WTC11 (cell line): ENCODE results near the gene KRTAP10-7. TPM values are rescaled to one million over a fixed set of nuclear protein-coding genes. Genes with fewer than 3 reads are reported as not detected.

Experiments used
- ATAC-seq: fragments of 200-7000 bp; cut with Tn5 transposase; 2 replicates; pipeline ENCODE4 v1.10.0; 2021; ENCODE audit warnings: mild to moderate bottlenecking, moderate library complexity
- CTCF ChIA-PET: fragments of 300-600 bp; sonication (Branson Sonifier 250); formaldehyde crosslinking; loops from one replicate; lab custom pipeline; 2021; ENCODE audit warnings: antibody characterized with exemption; lab: Charles Lee
- POLR2A ChIA-PET: fragments of 350-600 bp; sonication (Branson Sonifier 250); formaldehyde crosslinking; loops from one replicate; lab custom pipeline; 2021; ENCODE audit warnings: antibody characterized with exemption; lab: Charles Lee
- DNase-seq: peaks from one replicate; pipeline ENCODE4 v3.0.0; 2021; ENCODE audit warnings: low spot score
- H3K27ac Mint-ChIP-seq: 2 replicates; pipeline ENCODE4 v1.8.0; 2021; ENCODE audit warnings: mixed read lengths
- H3K27me3 Mint-ChIP-seq: 2 replicates; pipeline ENCODE4 v1.8.0; 2021; ENCODE audit warnings: low read depth, mild to moderate bottlenecking, moderate library complexity, mixed read lengths
- H3K36me3 Mint-ChIP-seq: 2 replicates; pipeline ENCODE4 v1.8.0; 2021; ENCODE audit warnings: mixed read lengths
- H3K4me1 Mint-ChIP-seq: 2 replicates; pipeline ENCODE4 v1.8.0; 2022; ENCODE audit warnings: mixed read lengths
- H3K4me3 Mint-ChIP-seq: 2 replicates; pipeline ENCODE4 v1.8.0; 2021; ENCODE audit warnings: mild to moderate bottlenecking, moderate library complexity, mixed read lengths
- H3K9me3 Mint-ChIP-seq: 2 replicates; pipeline ENCODE4 v1.8.0; 2021; ENCODE audit warnings: mixed read lengths
- CREB1 ChIP-seq: sonication (generic); formaldehyde crosslinking; IDR thresholded peaks from 2 replicates; pipeline ENCODE4 v1.8.0; 2023; ENCODE audit warnings: mild to moderate bottlenecking, missing genetic modification reagents
- ELF4 ChIP-seq: sonication (generic); formaldehyde crosslinking; IDR thresholded peaks from 2 replicates; pipeline ENCODE4 v1.8.1; 2022; ENCODE audit warnings: low read depth, mild to moderate bottlenecking, moderate library complexity, missing genetic modification reagents
- ESRRA ChIP-seq: sonication (generic); formaldehyde crosslinking; IDR thresholded peaks from 2 replicates; pipeline ENCODE4 v1.8.1; 2022; ENCODE audit warnings: mild to moderate bottlenecking, missing genetic modification reagents, borderline replicate concordance
- RELA ChIP-seq: sonication (generic); formaldehyde crosslinking; IDR thresholded peaks from 2 replicates; pipeline ENCODE4 v1.8.1; 2022; ENCODE audit warnings: missing genetic modification reagents, mild to moderate bottlenecking, borderline replicate concordance
- SMAD3 ChIP-seq: sonication (generic); formaldehyde crosslinking; IDR thresholded peaks from 2 replicates; pipeline ENCODE4 v1.8.0; 2022; ENCODE audit warnings: missing genetic modification reagents, mild to moderate bottlenecking, borderline replicate concordance
- SOX15 ChIP-seq: fragments of 250-450 bp; sonication (Bioruptor Pico); IDR thresholded peaks from 2 replicates; pipeline ENCODE4 v1.9.0; 2021; ENCODE audit warnings: mild to moderate bottlenecking
- SP1 ChIP-seq: sonication (generic); formaldehyde crosslinking; conservative IDR thresholded peaks from 2 replicates; pipeline ENCODE4 v1.8.1; 2022; ENCODE audit warnings: missing genetic modification reagents
- TCF7 ChIP-seq: sonication (generic); formaldehyde crosslinking; IDR thresholded peaks from 2 replicates; pipeline ENCODE4 v1.8.0; 2022; ENCODE audit warnings: mild to moderate bottlenecking, low read depth, missing genetic modification reagents, moderate library complexity
- ZNF416 ChIP-seq: fragments of 250-450 bp; sonication (Bioruptor Pico); IDR thresholded peaks from 2 replicates; pipeline ENCODE4 v1.9.0; 2021; ENCODE audit warnings: mild to moderate bottlenecking, inconsistent platforms
- total RNA-seq: library from RNA; stranded (reverse); gene quantifications from 3 replicates; pipeline ENCODE4 v1.2.3, GENCODE V29; 2021
- TF ChIP-seq, protein P1 (sequence below): sonication (generic); formaldehyde crosslinking; IDR thresholded peaks from 2 replicates; pipeline ENCODE4 v1.8.0; 2023; ENCODE audit warnings: missing genetic modification reagents, mild to moderate bottlenecking, borderline replicate concordance
- TF ChIP-seq, protein P2 (sequence below): sonication (generic); formaldehyde crosslinking; IDR thresholded peaks from 2 replicates; pipeline ENCODE4 v1.8.0; 2022; ENCODE audit warnings: missing genetic modification reagents
- TF ChIP-seq, protein P3 (sequence below): sonication (generic); formaldehyde crosslinking; IDR thresholded peaks from 2 replicates; pipeline ENCODE4 v1.8.1; 2023; ENCODE audit warnings: mild to moderate bottlenecking, moderate library complexity, missing genetic modification reagents
- TF ChIP-seq, protein P4 (sequence below): sonication (generic); formaldehyde crosslinking; IDR thresholded peaks from 2 replicates; pipeline ENCODE4 v1.8.1; 2022; ENCODE audit warnings: low read depth, mild to moderate bottlenecking, moderate library complexity, missing genetic modification reagents, borderline replicate concordance
- TF ChIP-seq, protein P5 (sequence below): fragments of 200-600 bp; IDR thresholded peaks from 2 replicates; pipeline ENCODE4 v1.8.0; 2022; ENCODE audit warnings: antibody characterized with exemption
- TF ChIP-seq, protein P6 (sequence below): sonication (generic); formaldehyde crosslinking; IDR thresholded peaks from 2 replicates; pipeline ENCODE4 v1.8.0; 2022; ENCODE audit warnings: mild to moderate bottlenecking, missing genetic modification reagents
- TF ChIP-seq, protein P7 (sequence below): fragments of 250-450 bp; sonication (Bioruptor Pico); IDR thresholded peaks from 2 replicates; pipeline ENCODE4 v1.9.0; 2021; ENCODE audit warnings: moderate library complexity, mild to moderate bottlenecking, inconsistent platforms, borderline replicate concordance
- TF ChIP-seq, protein P8 (sequence below): sonication (generic); formaldehyde crosslinking; IDR thresholded peaks from 2 replicates; pipeline ENCODE4 v1.8.0; 2023; ENCODE audit warnings: missing genetic modification reagents
- TF ChIP-seq, protein P9 (sequence below): sonication (generic); formaldehyde crosslinking; IDR thresholded peaks from 2 replicates; pipeline ENCODE4 v1.8.0; 2022; ENCODE audit warnings: mild to moderate bottlenecking, missing genetic modification reagents

Gene KRTAP10-7
- total RNA-seq, 1 experiment from 2014 or later, result not detected

DNA sequence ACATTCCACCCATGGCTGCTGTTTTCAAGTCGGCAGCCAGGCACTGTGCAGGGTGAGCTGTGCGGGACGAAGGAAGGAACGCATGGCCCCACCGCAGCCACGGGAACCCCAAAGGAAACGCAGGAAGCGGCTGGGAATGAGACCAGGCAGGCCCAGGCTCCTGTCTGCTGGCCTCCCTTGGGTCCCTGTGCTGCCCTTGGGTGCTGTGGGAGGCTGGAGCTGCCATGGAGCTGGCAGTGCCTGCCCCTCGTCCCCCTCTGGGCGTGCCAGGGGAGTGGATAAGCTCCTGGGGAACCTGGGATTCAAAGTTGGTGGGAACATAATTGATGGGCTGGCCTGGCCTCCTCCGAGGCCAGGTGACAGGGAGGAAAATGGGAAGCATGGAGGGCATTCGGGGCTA lies 32.1 kb upstream of the KRTAP10-7 start (continued):
- TF ChIP-seq, protein P1, sequence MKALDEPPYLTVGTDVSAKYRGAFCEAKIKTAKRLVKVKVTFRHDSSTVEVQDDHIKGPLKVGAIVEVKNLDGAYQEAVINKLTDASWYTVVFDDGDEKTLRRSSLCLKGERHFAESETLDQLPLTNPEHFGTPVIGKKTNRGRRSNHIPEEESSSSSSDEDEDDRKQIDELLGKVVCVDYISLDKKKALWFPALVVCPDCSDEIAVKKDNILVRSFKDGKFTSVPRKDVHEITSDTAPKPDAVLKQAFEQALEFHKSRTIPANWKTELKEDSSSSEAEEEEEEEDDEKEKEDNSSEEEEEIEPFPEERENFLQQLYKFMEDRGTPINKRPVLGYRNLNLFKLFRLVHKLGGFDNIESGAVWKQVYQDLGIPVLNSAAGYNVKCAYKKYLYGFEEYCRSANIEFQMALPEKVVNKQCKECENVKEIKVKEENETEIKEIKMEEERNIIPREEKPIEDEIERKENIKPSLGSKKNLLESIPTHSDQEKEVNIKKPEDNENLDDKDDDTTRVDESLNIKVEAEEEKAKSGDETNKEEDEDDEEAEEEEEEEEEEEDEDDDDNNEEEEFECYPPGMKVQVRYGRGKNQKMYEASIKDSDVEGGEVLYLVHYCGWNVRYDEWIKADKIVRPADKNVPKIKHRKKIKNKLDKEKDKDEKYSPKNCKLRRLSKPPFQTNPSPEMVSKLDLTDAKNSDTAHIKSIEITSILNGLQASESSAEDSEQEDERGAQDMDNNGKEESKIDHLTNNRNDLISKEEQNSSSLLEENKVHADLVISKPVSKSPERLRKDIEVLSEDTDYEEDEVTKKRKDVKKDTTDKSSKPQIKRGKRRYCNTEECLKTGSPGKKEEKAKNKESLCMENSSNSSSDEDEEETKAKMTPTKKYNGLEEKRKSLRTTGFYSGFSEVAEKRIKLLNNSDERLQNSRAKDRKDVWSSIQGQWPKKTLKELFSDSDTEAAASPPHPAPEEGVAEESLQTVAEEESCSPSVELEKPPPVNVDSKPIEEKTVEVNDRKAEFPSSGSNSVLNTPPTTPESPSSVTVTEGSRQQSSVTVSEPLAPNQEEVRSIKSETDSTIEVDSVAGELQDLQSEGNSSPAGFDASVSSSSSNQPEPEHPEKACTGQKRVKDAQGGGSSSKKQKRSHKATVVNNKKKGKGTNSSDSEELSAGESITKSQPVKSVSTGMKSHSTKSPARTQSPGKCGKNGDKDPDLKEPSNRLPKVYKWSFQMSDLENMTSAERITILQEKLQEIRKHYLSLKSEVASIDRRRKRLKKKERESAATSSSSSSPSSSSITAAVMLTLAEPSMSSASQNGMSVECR (CRISPR knock-in tag), result no peak
- TF ChIP-seq, protein P2, sequence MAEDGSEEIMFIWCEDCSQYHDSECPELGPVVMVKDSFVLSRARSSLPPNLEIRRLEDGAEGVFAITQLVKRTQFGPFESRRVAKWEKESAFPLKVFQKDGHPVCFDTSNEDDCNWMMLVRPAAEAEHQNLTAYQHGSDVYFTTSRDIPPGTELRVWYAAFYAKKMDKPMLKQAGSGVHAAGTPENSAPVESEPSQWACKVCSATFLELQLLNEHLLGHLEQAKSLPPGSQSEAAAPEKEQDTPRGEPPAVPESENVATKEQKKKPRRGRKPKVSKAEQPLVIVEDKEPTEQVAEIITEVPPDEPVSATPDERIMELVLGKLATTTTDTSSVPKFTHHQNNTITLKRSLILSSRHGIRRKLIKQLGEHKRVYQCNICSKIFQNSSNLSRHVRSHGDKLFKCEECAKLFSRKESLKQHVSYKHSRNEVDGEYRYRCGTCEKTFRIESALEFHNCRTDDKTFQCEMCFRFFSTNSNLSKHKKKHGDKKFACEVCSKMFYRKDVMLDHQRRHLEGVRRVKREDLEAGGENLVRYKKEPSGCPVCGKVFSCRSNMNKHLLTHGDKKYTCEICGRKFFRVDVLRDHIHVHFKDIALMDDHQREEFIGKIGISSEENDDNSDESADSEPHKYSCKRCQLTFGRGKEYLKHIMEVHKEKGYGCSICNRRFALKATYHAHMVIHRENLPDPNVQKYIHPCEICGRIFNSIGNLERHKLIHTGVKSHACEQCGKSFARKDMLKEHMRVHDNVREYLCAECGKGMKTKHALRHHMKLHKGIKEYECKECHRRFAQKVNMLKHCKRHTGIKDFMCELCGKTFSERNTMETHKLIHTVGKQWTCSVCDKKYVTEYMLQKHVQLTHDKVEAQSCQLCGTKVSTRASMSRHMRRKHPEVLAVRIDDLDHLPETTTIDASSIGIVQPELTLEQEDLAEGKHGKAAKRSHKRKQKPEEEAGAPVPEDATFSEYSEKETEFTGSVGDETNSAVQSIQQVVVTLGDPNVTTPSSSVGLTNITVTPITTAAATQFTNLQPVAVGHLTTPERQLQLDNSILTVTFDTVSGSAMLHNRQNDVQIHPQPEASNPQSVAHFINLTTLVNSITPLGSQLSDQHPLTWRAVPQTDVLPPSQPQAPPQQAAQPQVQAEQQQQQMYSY, result no peak
- TF ChIP-seq SP1, result no peak
- TF ChIP-seq ESRRA (CRISPR knock-in tag), result no peak
- TF ChIP-seq, protein P3, sequence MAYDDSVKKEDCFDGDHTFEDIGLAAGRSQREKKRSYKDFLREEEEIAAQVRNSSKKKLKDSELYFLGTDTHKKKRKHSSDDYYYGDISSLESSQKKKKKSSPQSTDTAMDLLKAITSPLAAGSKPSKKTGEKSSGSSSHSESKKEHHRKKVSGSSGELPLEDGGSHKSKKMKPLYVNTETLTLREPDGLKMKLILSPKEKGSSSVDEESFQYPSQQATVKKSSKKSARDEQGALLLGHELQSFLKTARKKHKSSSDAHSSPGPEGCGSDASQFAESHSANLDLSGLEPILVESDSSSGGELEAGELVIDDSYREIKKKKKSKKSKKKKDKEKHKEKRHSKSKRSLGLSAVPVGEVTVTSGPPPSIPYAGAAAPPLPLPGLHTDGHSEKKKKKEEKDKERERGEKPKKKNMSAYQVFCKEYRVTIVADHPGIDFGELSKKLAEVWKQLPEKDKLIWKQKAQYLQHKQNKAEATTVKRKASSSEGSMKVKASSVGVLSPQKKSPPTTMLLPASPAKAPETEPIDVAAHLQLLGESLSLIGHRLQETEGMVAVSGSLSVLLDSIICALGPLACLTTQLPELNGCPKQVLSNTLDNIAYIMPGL, result no peak
- TF ChIP-seq, protein P4, sequence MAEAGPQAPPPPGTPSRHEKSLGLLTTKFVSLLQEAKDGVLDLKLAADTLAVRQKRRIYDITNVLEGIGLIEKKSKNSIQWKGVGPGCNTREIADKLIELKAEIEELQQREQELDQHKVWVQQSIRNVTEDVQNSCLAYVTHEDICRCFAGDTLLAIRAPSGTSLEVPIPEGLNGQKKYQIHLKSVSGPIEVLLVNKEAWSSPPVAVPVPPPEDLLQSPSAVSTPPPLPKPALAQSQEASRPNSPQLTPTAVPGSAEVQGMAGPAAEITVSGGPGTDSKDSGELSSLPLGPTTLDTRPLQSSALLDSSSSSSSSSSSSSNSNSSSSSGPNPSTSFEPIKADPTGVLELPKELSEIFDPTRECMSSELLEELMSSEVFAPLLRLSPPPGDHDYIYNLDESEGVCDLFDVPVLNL (CRISPR knock-in tag), result no peak
- TF ChIP-seq TCF7 (CRISPR knock-in tag), result no peak
- TF ChIP-seq, all 79 proteins: peak for 0

DNA sequence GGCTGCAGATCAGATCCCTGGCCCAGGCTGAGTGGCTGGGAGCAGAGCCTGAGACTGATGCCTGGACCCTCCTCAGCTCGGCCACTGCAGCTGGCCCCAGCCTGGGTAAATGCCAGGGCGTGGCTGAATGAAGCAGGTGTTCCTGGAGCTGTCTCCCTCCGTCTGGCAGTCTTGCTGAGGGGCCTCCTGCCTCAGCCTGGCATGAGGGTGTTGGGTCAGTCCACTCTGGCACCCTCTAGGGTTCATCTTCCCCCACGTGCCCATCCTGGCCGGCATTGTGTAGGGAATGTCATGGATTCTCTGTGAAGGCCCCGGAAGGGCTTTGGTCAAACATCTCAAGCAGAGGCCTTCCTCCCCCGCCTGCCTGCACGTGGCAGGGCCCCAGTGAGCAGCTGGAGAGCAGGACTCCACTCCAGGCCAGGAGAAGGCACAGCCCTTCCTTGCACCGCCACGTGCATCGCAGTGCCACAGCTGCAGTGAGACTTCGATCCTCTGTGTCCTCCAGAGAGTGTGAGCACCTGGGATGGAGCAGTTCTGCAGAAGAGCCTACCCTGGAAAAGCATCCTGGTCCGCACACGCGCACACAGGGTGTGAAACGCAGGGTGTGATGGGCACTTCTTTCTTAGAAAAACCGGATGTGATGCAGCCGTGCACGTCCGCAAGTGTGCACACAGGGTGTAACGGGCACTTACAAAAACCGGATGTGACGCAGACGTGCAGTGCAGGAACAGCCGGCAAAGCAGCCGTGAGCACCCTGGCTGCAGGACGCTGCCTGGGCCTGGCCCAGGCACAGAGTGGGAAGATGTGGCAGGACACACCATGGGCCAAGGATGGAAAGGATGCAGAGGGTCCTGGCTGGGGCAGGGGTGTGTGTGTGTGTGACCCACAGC lies 31.5 kb upstream of the KRTAP10-7 start:
- H3K36me3 Mint-ChIP-seq, result peaks cover 17% of the 10 kb centered on the region
- DNase-seq (no peak), ATAC-seq (no peak)
- no peak overlapping the region for H3K27ac Mint-ChIP-seq
- CTCF ChIA-PET, result interaction anchor here (1.2 kb wide), 1 partner anchor 224 kb away, joined by 3 read pairs; no protein-coding TSS in a partner anchor
- peaks cover 23% of the 10 kb centered on the region for H3K9me3 Mint-ChIP-seq
- POLR2A ChIA-PET, result no interaction called here
- H3K4me1 Mint-ChIP-seq, result no peaks in the 10 kb centered on the region
- no peak overlapping the region for H3K4me3 Mint-ChIP-seq
- peaks cover 6% of the 10 kb centered on the region for H3K27me3 Mint-ChIP-seq
- TF ChIP-seq, protein P5, sequence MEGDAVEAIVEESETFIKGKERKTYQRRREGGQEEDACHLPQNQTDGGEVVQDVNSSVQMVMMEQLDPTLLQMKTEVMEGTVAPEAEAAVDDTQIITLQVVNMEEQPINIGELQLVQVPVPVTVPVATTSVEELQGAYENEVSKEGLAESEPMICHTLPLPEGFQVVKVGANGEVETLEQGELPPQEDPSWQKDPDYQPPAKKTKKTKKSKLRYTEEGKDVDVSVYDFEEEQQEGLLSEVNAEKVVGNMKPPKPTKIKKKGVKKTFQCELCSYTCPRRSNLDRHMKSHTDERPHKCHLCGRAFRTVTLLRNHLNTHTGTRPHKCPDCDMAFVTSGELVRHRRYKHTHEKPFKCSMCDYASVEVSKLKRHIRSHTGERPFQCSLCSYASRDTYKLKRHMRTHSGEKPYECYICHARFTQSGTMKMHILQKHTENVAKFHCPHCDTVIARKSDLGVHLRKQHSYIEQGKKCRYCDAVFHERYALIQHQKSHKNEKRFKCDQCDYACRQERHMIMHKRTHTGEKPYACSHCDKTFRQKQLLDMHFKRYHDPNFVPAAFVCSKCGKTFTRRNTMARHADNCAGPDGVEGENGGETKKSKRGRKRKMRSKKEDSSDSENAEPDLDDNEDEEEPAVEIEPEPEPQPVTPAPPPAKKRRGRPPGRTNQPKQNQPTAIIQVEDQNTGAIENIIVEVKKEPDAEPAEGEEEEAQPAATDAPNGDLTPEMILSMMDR, result no peak
- TF ChIP-seq RELA (CRISPR knock-in tag) (no peak), SOX15 (CRISPR knock-in tag) (no peak), SMAD3 (CRISPR knock-in tag) (no peak), ELF4 (CRISPR knock-in tag) (no peak), ZNF416 (CRISPR knock-in tag) (no peak), CREB1 (no peak)
- TF ChIP-seq, protein P6, sequence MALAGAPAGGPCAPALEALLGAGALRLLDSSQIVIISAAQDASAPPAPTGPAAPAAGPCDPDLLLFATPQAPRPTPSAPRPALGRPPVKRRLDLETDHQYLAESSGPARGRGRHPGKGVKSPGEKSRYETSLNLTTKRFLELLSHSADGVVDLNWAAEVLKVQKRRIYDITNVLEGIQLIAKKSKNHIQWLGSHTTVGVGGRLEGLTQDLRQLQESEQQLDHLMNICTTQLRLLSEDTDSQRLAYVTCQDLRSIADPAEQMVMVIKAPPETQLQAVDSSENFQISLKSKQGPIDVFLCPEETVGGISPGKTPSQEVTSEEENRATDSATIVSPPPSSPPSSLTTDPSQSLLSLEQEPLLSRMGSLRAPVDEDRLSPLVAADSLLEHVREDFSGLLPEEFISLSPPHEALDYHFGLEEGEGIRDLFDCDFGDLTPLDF (CRISPR knock-in tag), result no peak
- TF ChIP-seq, protein P7, sequence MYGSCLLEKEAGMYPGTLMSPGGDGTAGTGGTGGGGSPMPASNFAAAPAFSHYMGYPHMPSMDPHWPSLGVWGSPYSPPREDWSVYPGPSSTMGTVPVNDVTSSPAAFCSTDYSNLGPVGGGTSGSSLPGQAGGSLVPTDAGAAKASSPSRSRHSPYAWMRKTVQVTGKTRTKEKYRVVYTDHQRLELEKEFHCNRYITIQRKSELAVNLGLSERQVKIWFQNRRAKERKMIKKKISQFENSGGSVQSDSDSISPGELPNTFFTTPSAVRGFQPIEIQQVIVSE (CRISPR knock-in tag), result no peak
- TF ChIP-seq, protein P8, sequence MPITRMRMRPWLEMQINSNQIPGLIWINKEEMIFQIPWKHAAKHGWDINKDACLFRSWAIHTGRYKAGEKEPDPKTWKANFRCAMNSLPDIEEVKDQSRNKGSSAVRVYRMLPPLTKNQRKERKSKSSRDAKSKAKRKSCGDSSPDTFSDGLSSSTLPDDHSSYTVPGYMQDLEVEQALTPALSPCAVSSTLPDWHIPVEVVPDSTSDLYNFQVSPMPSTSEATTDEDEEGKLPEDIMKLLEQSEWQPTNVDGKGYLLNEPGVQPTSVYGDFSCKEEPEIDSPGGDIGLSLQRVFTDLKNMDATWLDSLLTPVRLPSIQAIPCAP, result no peak
- TF ChIP-seq, protein P9, sequence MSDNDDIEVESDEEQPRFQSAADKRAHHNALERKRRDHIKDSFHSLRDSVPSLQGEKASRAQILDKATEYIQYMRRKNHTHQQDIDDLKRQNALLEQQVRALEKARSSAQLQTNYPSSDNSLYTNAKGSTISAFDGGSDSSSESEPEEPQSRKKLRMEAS (CRISPR knock-in tag), result no peak
